ENCODE measurements around the gene LDHAL6B.
"Not testable (repeated sequence)": the region's sequence is repeated elsewhere in the genome, so short reads cannot be mapped to it uniquely, and the experiment has no call there.

LDHAL6B gene

GRCh38 chr15:59206623-59207183, at the start of gene LDHAL6B:
LDHAL6B (plus strand) TSS chr15:59206843; CDS start chr15:59206941, 98 bp downstream.
- no peak for DNase-seq

- no peak for DNase-seq
Observed at GRCh38 chr15:59157396-59157795, 49.2 kb upstream of the LDHAL6B start.

- DNase-seq, result no peak
Observed at GRCh38 chr15:59157840-59158700, 48.6 kb upstream of the LDHAL6B start.

GRCh38 chr15:59158701-59159034, 48.0 kb upstream of the LDHAL6B start:
- no peak for DNase-seq

GRCh38 chr15:59159210-59159609, 47.4 kb upstream of the LDHAL6B start:
- DNase-seq, result no peak

GRCh38 chr15:59160880-59161593, 45.6 kb upstream of the LDHAL6B start:
- peak in 6 of 56 donors; percentile 6 to 30 (median 15) for DNase-seq

- not testable (repeated sequence) for DNase-seq
Observed at GRCh38 chr15:59162080-59162479, 44.6 kb upstream of the LDHAL6B start.

GRCh38 chr15:59165726-59166125, 40.9 kb upstream of the LDHAL6B start:
- no peak for DNase-seq

- DNase-seq, result no peak
Observed at GRCh38 chr15:59166166-59166565, 40.5 kb upstream of the LDHAL6B start.

GRCh38 chr15:59166601-59167265, 39.9 kb upstream of the LDHAL6B start:
- DNase-seq, result no peak

GRCh38 chr15:59168536-59168935, 38.1 kb upstream of the LDHAL6B start:
- DNase-seq, result no peak

- DNase-seq, result no peak
Observed at GRCh38 chr15:59169251-59169708, 37.4 kb upstream of the LDHAL6B start.

- peak in 28 of 56 donors; percentile 10 to 69 (median 40) for DNase-seq
Observed at GRCh38 chr15:59170295-59171066, 36.2 kb upstream of the LDHAL6B start.

- no peak for DNase-seq
Observed at GRCh38 chr15:59171067-59171397, 35.6 kb upstream of the LDHAL6B start.

- DNase-seq, result no peak
Observed at GRCh38 chr15:59172289-59172901, 34.2 kb upstream of the LDHAL6B start.

- DNase-seq, result no peak
Observed at GRCh38 chr15:59173194-59173593, 33.4 kb upstream of the LDHAL6B start.

GRCh38 chr15:59174151-59174834, 32.4 kb upstream of the LDHAL6B start:
- DNase-seq, result no peak

- peak in 46 of 56 donors; percentile 7 to 85 (median 40) for DNase-seq
Observed at GRCh38 chr15:59174835-59175831, 31.5 kb upstream of the LDHAL6B start.
